GM10847 (cell line): Measurements from ENCODE around the gene NR4A1.

Experiments
- POLR2A ChIP-seq: IDR thresholded peaks from 2 replicates; pipeline ENCODE4 v1.6.1; 2011; ENCODE audit not compliant: insufficient read length; ENCODE audit errors: extremely low read depth

The NR4A1 gene

DNA sequence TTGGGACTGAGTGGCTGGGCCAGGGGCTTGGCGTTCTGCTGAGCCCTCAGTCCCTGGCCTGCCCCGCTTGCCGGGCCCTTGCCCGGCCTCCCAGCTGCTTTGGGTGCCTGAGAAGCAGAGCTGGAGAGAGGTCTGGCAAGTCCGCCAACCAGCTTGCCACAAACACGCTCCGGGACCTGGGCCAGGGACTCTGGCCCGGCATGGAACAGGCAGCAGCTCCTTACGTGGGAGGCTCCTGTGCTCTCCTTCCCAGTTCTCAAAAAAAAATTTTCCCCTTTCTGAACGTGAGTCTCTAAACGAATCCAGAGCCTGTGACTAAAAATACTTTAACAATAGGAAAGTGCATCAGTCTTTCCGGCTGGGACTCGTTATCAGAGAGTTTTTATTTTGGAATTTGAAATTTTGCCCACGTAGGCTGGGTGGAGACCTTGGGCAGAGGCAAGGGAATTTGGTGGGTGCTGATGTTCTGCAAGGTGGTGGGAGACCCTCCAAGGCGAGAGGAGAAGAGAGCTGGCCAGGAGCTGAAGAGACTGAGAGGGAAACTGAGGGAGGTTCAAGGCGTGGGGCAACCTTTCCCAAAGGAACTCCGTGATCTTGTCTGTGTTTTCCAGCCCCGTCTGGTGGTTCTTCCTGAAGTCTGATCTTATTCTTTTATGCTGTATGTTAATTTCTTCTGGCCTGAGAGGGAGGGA lies 6.8 kb upstream of the NR4A1 start:
- TF ChIP-seq POLR2A: no peak

DNA sequence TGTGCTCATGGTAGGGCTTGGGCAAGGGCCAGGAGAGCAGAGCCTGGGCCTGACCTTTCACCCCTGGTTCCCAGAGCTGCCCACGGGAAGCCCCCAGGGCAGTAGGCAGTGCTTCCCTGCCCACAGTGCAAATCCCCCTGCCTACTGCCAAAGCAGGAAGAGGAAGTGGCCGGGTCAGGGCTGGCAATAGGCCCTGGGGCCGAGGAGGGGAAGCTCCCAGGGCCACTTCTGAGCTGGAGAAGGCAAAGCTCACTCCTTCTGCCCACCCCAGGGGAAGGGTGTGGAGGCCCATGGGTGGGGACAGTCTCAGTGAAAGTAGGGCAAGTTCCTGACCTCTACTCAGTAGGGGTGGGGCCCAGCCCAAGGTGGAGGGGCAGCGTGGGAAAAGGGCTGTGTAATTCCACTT lies 5.4 kb upstream of the NR4A1 start:
- no peak for TF ChIP-seq POLR2A

DNA sequence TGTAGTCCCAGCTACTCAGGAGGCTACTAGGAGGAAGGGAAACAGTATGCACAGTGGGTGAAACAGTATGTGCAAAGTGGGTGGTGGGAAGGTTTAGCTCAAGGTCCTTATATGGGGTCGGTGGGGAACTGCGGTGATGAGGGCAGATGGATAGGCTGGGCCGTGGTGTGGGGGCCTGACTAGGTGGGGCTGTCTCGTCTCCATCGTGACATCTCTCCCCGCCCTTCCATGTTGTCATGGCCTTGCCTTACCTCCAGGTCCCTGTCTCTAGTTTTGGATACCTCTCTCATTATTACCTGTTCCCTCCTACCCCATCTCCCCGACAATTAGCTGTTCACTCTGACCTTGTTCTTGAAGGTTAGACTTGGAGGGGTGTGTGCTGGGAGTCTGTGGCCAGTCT lies 4.4 kb upstream of the NR4A1 start:
- TF ChIP-seq POLR2A: no peak

DNA sequence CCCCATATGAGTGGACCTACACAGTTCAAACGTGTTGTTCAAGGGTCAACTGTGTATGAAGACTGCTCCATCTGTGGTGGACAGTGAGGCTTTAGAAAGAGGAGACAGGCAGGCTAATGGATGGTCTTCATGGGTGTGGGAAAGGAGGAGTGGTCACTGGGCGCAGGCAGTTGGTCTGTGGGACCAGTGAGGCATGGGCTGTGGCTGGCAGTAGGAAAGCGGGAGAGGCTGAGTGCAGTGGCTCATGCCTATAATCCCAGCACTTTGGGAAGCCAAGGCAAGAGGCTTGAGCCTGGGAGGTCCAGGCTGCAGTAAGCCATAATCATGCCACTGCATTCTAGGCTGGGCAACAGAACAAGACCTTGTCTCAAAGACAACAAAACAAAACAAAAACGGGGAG lies 2.0 kb upstream of the NR4A1 start:
- no peak for TF ChIP-seq POLR2A

- TF ChIP-seq POLR2A: no peak
These were observed 1.6 kb upstream of the NR4A1 start for GRCh38 chr12:52049688-52050087.

DNA sequence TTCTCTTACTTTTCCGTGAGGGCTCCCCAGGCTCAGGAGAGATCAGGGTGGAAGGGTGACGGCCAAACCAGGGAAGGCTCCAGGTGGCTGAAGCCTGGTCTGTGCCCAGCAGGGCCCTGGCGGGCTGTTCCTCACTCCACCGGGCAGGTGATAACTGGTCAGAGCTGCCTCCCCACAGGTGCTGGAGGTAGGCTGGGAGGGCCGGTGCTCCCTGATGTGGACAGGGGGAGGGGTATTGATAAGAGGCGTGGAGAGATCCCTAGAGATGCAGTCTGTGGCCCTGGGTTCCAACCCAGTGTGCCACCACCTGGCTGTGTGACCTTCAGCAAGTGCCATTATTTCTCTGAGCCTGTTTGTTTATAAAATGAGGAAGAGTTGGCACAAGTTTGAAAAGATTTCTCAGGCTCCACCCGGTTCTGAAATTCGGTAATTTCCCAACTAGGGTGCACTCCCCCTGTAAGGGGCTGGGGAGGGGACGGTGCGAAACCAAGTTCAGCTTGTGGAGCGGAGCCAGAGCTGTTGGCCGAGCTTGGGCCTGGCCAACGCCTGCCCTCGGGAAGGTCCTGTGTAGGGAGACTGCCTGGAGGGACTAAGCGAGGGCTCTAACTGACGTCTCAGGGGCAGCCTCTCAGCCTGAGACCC lies 1.0 kb upstream of the NR4A1 start:
- TF ChIP-seq POLR2A: no peak

- TF ChIP-seq POLR2A: no peak
These were observed 1.4 kb downstream of the NR4A1 start for GRCh38 chr12:52052468-52053186.

- no peak for TF ChIP-seq POLR2A
These were observed 2.4 kb downstream of the NR4A1 start for GRCh38 chr12:52053536-52054209.

- no peak for TF ChIP-seq POLR2A
These were observed 3.1 kb downstream of the NR4A1 start for GRCh38 chr12:52054231-52054832.

GRCh38 chr12:52054833-52055730 lies 3.8 kb downstream of the NR4A1 start:
- no peak for TF ChIP-seq POLR2A

DNA sequence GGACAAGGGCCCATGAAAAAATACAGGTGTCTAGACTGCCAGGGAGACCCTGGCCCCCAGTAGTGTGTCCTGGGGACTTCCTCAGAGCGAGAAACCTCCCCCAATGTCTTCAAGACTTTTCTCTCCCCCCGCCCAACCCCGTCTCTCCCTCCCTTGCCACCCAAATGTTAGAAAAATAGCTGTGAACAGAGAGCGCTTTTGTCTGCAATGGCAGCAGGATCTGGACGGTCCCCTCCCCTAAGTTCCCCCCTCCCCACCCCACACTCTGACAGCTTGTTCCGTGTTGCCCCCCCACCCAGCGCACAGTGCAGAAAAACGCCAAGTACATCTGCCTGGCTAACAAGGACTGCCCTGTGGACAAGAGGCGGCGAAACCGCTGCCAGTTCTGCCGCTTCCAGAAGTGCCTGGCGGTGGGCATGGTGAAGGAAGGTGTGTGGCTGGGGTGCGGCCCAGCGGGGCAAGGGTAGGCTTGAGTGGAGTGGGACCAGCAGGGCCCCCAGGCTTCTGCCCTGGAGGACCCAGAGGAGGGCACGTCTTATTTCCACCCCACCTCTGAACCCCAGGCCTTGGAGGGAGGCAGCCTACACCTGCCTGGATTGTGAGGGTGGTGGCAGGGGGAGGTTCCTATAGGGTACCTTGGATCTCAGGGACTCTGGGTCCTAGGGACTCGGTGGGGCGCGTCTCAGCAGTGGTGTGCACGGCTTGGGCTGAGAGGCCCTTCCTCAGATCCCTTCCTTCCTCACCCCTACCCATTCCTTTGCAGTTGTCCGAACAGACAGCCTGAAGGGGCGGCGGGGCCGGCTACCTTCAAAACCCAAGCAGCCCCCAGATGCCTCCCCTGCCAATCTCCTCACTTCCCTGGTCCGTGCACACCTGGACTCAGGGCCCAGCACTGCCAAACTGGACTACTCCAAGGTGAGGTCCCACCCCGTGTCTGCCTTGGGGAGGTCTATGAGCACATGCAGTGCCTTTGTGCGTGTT lies 4.8 kb downstream of the NR4A1 start:
- TF ChIP-seq POLR2A: no peak

DNA sequence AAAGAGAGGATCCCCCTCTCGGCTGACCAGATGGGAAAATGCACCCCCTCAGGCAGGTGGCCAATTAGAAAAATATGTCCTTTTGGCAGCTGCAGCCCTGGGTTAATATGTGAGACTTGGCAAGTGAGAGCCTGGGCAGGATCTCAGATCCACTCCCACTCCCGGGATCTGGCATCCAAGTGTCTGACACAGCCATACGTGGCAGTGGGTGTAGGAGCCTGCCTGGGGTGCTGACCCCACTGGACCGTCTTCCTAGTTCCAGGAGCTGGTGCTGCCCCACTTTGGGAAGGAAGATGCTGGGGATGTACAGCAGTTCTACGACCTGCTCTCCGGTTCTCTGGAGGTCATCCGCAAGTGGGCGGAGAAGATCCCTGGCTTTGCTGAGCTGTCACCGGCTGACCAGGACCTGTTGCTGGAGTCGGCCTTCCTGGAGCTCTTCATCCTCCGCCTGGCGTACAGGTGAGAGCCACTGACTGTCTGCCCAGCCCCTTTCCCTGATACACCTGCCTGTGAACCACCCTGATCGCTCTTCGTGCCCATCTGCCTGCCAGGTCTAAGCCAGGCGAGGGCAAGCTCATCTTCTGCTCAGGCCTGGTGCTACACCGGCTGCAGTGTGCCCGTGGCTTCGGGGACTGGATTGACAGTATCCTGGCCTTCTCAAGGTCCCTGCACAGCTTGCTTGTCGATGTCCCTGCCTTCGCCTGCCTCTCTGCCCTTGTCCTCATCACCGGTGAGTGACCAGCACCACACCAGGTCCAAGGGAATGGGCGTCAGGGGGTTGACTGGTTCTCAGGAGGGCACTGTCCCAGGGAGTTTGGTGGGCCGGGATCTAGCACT lies 5.8 kb downstream of the NR4A1 start:
- TF ChIP-seq POLR2A: no peak
